GM21423 (cell line): ENCODE results near the gene CARMIL1.

Experiments used
- ATAC-seq: cut with Tn5 transposase; IDR thresholded peaks from one replicate; pipeline ENCODE4 v1.9.1; 2021; ENCODE audit warnings: mild to moderate bottlenecking, moderate library complexity; ENCODE audit not compliant: unreplicated experiment

CARMIL1 gene

GRCh38 chr6:25332655-25333071 is 53.5 kb downstream of the CARMIL1 start:
- no peak for ATAC-seq

- ATAC-seq = no peak
Observed at GRCh38 chr6:25333471-25333870, 54.3 kb downstream of the CARMIL1 start.

- ATAC-seq = peak; percentile 66
Observed at GRCh38 chr6:25334793-25335192, 55.6 kb downstream of the CARMIL1 start.

GRCh38 chr6:25336996-25337395 is 57.8 kb downstream of the CARMIL1 start:
- ATAC-seq = no peak

GRCh38 chr6:25337431-25337830 is 58.3 kb downstream of the CARMIL1 start:
- no peak for ATAC-seq

- peak; percentile 11 for ATAC-seq
Observed at GRCh38 chr6:25340431-25341202, 61.4 kb downstream of the CARMIL1 start.

- peak; percentile 61 for ATAC-seq
Observed at GRCh38 chr6:25341203-25341552, 62.0 kb downstream of the CARMIL1 start.

- ATAC-seq = no peak
Observed at GRCh38 chr6:25341923-25342619, 62.9 kb downstream of the CARMIL1 start.

GRCh38 chr6:25342802-25343201 is 63.6 kb downstream of the CARMIL1 start:
- no peak for ATAC-seq

- ATAC-seq = no peak
Observed at GRCh38 chr6:25343984-25344383, 64.8 kb downstream of the CARMIL1 start.

- no peak for ATAC-seq
Observed at GRCh38 chr6:25344827-25345226, 65.7 kb downstream of the CARMIL1 start.

GRCh38 chr6:25346064-25346463 is 66.9 kb downstream of the CARMIL1 start:
- ATAC-seq = no peak

- no peak for ATAC-seq
Observed at GRCh38 chr6:25350573-25350972, 71.4 kb downstream of the CARMIL1 start.

GRCh38 chr6:25351485-25351884 is 72.3 kb downstream of the CARMIL1 start:
- no peak for ATAC-seq

- no peak for ATAC-seq
Observed at GRCh38 chr6:25352285-25352684, 73.1 kb downstream of the CARMIL1 start.

GRCh38 chr6:25354078-25354932 is 75.1 kb downstream of the CARMIL1 start:
- ATAC-seq = no peak

GRCh38 chr6:25359191-25359861 is 80.2 kb downstream of the CARMIL1 start:
- no peak for ATAC-seq

GRCh38 chr6:25359891-25360290 is 80.7 kb downstream of the CARMIL1 start:
- no peak for ATAC-seq

GRCh38 chr6:25360621-25361020 is 81.4 kb downstream of the CARMIL1 start:
- no peak for ATAC-seq

- ATAC-seq = no peak
Observed at GRCh38 chr6:25363427-25363826, 84.3 kb downstream of the CARMIL1 start.

- no peak for ATAC-seq
Observed at GRCh38 chr6:25365154-25365553, 86.0 kb downstream of the CARMIL1 start.
